ENCODE results near the gene PROCA1.

- no peak for TF ChIP-seq YY1 (IDR thresholded peaks at IDR 0.05; ENCODE audit: insufficient read depth, insufficient read length)
- no peak for TF ChIP-seq ZNF274 (IDR thresholded peaks at IDR 0.05; ENCODE audit: low read depth, low read length)
- no peak for TF ChIP-seq SUZ12 (IDR thresholded peaks at IDR 0.05; ENCODE audit: extremely low read depth, insufficient read depth, insufficient read length)
Measured at GRCh38 chr17:28711723-28712031, at the start of gene PROCA1.

All from NT2/D1 (cell line).